HG03039 (cell line): ENCODE results near the gene YBX2.

Experiments used
- ATAC-seq: cut with Tn5 transposase; IDR thresholded peaks from one replicate; pipeline ENCODE4 v1.9.1; 2021; ENCODE audit warnings: mild to moderate bottlenecking, moderate library complexity; ENCODE audit not compliant: unreplicated experiment

Gene YBX2

DNA sequence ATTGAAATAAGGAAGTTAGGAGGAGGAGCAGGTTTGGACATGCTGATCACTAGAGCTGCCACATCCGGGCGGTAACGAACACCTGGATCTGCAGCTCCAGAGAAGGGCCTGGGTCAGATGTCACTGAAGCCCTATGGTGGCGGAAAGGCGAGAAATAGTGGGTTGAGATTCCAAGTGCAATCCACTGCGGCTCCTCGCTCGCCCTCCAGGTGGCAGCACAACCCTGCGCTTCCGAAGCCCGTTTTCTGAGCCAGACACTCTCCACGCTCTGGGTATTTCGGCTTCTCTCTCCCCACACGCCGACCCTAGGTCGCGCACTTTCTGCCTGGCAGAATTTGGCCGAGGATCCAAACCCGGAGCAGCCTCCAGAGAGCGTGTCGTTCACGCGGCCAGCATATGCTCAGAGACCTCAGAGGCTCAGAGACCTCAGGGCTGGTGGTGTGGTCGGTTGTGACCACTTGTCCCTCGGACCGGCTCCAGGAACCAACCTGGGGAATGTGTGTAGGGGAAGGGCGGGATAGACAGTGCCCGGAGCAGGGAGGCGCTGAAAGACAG, 13.8 kb downstream of the YBX2 start:
- ATAC-seq: no peak

DNA sequence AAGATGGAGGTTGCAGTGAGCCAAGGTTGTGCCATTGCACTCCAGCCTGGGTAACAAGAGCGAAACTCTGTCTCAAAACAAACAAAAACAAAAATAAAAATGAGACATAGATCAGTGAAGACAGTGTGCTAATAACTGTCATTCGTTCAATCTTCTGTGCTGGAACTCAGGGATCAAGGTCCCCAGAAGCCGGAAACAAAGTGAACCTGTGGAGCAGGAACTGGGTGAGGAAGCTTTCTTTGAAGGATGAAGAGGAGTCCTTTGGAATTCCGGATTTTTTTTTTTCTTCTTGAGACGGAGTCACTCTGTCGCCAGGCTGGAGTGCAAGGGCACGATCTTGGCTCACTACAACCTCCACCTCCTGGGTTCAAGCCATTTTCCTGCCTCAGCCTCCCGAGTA, 15.0 kb downstream of the YBX2 start:
- ATAC-seq: no peak

DNA sequence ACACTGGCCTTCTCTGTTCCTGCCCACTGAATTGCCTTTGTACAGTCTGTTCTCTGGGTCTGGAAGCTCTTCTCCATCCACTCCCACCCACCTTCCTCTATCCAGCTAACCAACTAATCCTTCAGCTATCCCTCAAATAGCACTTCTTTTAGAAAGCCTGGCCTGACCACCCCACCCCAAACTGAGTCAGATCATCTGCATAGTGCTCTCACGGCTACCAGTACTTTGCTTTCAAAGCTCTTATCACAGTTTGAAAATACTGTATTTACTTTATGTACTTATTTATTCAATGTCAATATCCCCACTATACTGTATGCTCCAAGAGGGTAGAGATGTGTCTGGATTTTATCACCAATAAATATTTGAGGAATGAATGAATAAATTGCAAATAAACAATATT, 27.7 kb downstream of the YBX2 start:
- ATAC-seq: no peak

DNA sequence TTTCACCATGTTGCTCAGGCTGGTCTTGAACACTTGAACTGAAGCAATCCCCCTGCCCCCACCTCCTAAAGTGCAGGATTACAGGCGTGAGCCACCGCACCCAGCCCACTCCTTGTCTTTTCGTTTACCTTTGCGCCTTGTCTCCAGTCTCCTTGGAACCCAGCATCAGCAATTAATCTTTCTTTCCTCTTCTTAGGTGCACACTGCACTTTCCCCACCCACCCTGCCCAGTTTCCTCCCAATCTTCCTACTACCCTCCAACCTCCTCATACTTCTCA, 30.7 kb downstream of the YBX2 start:
- no peak for ATAC-seq

DNA sequence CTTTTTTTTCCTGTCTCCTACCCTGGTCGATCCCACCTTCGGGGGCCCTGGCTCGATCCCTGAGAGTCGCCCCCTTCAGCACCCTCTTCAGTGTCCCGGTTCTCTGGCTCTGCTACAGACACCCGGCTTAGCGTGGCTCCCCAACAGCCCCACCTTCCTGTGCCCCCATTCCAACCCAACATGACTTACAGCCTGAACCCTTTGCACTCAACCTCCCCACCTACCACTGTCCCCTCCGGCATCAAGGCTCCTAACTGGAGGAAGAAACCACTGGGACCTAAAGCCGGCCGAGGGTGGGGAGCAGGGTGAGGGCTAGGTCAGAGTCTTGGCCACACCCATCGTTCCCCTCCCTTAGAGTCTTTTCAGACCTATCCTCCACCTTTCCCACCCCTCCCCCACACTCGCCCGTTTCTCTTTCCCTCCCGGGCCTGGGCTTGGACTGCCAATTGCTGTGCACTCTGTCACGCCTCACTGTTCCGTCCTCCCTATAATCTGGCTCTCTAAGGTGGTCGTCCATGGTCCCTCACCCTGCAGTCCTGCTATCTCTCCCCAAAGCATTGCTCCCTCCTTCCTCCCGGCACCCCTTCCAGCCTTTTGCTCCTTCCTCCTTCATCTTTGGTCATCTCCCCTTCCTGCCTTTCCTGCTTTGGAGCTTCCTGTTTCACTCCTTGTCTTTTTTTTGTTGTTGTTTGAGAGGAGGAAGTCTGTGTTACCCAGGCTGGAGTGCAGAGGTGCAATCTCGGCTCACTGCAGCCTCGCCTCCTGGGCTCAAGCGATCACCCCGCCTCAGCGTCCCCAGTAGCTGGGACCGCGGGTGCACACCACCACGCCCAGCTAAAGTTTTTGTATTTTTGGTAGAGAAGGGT, 31.3 kb downstream of the YBX2 start:
- no peak for ATAC-seq

DNA sequence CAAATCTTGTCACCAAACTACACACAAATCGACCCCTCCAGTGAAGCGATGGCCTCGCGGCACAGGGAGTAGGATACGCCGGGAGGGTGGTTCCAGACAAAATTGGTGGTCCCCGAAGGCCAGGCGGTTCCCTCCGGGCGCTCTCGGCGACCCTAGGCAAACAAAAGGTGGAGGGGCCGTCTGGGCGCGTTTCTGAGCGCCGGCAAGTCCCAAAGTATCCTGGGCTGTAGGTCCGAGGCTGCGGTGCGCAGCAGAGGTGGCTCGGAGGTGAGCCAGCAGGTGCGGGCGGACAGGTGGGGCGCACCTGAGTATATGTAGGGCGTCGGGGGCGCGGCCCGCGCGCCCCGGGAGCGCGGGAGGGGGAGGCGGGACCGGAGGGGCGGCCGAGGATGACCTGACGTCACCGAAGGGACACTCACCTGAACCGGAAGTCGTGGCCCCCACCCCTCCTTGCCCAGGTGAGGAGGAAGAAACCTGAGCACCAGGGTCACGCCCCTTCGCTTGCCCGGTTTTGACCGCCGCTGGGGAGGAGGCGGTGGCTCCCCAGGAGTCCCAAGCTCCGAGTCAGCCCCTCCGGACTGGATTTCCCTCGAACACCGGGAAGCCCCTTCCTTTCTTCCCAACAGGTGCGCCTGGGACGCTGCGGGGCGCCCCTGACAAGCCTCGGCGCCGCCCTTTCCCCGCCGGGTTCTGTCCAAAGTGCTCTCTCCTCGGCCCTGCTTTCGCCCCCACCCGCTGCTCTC, 32.1 kb downstream of the YBX2 start, which contains the start of gene CLDN7:
TSS of gene CLDN7 (minus strand) at position 287 of the 743 bp plus-strand sequence. CDS start 435 bp downstream, outside the sequence.
- ATAC-seq: no peak

DNA sequence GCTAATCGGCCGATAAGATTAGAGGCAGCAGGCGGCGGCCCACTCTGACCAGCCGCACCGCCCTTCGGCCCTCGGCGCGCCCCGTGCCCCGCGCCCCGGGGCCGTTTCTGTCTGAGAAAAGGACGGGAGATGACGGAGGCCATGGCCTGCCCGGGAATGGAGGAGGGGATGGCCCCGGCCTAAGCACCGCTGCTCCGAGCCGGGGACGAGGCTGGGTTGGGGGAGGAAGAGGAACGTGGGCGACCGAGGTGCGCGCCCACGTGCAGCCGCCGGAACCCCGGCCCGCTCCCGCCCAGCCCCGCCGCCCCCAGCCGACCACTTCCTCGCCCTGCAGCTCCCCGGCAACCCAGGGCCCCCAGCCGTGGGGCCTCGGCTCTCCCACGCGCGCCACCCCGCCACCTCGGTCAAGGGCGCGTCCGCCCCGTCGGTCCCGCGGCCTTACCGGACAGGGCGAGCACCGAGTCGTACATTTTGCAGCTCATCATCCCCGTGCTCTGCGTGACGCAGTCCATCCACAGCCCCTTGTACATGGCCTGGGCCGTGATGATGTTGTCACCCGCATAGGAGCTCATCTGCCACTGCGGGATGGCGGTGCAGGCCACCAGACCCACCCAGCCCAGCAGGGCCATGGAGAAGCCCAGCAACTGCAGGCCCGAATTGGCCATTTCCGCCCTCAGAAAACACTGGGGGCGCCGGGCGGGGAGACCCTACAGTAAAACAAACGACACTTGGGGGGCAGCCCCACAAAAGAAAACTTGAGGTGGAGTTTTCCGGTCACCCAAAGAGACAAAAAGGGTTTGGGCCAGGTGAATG, 32.9 kb downstream of the YBX2 start:
- no peak for ATAC-seq

DNA sequence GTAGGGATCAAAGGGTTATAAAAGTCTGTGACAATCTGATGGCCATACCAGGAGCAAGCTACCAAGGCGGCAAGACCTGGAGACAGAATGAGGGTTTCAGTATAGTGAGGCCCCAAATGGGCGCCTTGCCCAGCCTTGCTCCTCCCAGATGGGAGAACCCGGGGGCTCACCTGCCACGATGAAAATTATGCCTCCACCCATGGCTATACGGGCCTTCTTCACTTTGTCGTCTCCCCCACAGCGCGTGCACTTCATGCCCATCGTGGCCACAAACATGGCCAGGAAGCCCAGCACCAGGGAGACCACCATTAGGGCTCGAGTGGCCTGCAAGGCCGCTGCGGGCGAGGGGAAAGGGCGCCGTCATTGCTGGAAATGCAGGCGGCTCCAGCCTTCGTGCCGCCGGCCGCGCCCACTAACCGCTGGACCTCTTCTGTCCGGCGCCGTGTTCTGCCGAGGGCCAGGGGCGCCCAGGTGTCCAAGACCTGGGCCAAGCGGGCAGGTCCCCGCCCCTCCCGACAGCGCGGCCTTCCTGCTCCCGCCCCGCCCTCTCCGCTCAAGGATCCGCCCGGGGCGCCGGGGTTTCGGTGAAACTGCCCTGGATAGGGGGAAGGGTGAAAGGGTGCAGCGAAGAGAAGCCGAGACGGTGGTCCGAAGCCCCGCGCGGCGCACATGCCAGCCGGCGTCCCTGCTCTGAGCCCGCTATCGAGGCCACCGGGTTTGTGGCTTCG, 33.6 kb downstream of the YBX2 start:
- ATAC-seq: no peak

DNA sequence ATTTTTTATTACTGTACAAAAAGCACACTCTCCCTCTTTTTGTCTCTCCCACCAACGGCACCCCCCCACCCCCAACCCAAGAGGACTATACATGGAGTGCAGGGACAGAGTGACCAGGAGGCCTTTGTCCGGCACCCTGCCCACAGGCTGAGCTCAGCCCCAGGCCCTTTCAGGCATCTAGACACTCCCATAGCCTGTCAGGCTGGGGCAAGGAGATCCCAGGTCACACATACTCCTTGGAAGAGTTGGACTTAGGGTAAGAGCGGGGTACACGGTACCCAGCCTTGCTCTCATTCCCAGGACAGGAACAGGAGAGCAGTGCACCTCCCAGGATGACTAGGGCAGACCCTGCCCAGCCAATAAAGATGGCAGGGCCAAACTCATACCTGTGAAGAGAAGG, 34.3 kb downstream of the YBX2 start:
- ATAC-seq: no peak

DNA sequence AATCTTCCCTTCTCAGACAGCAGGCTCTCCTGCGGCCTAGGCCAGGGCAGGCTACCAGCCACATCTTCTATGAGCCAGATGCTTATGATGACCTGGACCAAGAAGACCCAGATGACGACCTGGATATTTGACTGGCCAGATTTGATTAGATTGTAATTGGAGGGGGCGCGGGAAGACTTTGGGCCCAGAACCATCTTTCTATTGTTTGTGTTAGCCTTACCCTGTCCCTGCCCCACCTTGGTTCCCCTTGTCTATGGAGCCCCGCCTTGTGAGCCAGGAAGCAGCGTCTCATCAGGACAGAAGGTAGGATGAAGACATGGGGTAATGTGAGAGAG, 34.9 kb downstream of the YBX2 start:
- no peak for ATAC-seq

DNA sequence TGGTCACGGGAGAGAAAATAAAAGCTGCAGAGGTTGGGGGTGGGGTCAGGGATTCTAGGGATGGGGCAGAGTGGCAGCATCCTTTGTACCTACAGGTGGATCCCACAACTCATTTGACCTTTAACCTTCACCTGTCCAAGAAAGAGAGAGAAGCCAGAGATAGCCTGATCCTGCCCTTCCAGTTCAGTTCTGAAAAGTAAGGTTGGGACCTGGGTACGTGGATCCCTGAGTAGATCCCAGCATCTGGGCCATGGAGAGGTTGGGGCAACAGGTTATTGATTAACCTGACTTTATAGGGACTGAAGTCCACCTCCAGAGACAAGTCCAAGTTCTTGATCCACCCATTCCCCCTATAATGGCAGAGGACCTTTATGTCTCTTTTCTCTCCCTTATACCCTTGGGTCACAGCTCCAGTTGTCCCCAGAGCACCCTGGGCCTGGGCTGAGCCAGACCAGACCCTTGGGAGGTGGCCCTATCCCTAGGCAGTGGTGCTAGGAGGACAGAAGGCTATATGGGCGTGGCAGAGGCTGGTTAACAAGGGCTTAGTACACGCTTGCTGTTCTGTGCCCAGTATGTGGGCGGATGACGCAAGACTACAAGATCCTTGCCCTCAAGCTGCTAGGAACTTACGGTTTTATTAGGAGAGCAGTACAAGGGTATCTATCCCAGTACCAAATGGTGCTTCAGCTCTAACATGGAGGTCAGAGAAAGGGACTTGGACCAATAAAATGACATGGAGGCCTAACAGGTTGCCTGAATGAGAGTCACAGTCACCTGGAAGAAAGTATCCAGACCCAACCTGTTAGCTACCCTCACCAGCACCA, 35.5 kb downstream of the YBX2 start:
- ATAC-seq: no peak

DNA sequence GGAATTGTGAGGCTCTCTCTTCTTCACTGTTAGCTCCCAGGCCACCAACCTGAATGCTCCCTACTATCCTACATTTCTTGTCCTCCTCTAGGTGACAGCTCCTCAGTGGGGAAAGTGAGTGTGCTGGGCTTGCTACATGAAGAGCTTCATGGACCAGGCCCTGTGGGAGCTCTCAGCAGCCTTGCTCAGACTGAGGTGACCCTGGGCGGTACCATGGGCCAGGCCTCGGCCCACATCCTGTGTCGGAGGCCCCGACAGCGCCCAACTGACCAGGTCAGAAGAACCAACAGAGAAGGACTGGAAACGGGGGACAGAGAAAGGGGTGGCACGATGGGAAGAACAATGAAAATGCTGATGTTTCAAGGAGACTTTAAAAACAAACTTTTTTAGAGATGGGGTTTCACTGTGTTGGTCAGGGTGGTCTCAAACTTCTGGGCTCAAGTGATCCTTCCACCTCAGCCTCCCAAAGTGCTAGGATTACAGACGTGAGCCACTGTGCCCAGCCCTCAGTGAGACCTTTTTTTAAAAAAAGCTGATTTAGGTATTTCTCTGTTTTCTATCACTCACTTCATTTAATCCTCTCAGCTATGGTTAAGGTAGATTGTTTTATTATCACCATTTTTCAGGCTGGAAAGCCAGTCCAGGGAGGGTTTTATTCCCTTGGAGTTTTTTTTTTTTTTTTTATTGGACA, 37.5 kb downstream of the YBX2 start:
- ATAC-seq: no peak

DNA sequence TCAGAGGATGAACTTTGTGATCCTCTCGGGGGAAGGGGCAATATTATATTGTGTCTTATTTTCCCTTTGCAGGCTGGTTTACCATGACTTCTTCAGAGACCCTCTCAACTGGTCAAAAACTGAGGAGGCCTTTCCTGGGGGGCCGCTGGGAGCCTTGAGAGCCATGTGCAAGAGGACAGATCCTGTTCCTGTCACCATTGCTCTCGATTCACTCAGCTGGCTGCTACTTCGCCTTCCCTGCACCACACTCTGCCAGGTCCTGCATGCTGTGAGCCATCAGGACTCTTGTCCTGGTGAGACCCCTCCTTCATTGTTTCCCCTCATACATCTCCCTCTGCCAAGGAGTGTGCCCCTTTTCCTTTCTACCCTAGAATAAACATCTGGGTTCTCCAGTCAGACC, 39.9 kb downstream of the YBX2 start:
- ATAC-seq: no peak

DNA sequence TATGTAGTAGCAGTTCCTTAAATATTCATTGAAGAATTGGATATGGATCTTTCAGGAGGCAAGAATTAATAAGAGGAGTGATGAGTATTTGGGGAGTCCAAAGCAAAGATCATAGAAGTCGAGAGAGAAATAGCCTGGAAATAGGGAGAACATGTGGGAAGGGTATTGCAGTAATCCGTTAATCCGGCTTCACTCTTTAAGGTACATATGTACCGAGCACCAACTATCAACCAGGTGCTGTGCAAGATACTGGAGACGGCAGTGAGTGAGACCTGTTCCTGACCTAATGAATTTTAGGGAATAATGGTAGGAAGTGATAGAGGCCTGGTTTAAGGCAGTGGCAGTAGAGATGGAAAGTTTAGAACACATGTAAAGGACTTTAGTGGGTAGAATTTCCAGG, 41.4 kb downstream of the YBX2 start:
- ATAC-seq: no peak

DNA sequence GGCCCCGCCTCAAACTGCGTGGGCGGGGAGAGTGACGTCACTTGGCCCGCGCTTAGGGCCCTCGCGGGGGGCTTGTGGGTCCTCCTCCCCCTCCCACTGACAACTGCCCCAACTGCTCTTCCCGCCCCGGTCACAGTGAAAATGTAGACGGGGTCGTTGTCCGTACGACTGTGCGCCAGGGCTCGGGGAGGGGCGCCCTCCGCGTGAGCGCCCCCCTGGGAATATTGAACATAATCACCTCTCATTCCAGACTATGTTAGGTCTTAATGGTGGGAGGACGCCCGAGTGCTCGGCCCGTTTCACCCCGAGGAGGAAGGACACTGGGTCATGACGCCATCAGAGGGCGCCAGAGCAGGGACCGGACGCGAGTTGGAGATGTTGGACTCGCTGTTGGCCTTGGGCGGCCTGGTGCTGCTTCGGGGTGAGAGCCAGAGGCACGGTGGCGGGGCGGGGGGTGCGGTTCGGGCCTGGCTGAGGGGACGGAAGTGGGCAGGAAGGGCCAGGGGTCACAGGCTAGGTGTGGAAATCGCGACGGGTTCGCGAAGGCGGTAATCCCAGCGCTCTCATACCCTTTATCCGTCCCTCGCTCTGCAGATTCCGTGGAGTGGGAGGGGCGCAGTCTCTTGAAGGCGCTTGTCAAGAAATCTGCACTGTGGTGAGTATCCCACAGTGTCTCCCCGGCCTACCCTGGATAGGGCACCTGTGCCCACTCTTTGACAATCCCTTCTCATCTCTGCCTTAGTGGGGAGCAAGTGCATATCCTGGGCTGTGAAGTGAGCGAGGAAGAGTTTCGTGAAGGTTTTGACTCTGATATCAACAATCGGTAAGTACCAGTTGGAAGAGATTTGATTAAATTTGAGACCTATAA, 42.0 kb downstream of the YBX2 start, which contains the start of gene ELP5:
TSS of gene ELP5 (plus strand) at position 40 of the 868 bp plus-strand sequence. CDS start at position 376, 336 bp downstream.
- peak; percentile 48 for ATAC-seq

DNA sequence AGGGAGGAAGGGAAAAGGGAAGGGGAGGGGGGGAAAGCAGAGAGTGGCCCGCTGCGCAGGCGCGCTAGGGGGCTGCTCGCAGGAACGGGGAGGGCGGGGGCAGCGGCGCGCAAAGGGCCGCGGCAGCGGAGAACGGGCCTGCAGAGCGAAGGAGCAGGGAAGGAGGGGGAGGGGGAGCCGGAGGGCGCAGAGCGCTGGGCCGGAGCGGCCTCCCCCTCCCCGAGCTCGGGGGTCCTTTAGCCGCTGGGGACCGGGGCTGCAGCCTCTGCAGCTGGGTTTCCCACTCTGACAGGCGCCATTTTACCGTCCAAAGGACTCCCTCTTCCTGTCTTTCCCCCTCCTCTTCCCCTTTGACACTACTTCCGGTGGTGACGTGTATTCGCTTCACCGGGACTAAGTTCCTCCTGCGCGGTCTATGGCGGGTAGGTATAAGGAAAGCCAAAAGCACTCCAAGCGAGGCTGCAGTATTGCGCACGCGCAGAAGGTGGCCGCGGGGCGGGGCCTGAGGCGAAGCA, 42.7 kb downstream of the YBX2 start, which contains the start of gene CTDNEP1:
TSS of gene CTDNEP1 (minus strand) at position 74 of the 515 bp plus-strand sequence. CDS start 438 bp downstream, outside the sequence.
- ATAC-seq: peak; percentile 74

DNA sequence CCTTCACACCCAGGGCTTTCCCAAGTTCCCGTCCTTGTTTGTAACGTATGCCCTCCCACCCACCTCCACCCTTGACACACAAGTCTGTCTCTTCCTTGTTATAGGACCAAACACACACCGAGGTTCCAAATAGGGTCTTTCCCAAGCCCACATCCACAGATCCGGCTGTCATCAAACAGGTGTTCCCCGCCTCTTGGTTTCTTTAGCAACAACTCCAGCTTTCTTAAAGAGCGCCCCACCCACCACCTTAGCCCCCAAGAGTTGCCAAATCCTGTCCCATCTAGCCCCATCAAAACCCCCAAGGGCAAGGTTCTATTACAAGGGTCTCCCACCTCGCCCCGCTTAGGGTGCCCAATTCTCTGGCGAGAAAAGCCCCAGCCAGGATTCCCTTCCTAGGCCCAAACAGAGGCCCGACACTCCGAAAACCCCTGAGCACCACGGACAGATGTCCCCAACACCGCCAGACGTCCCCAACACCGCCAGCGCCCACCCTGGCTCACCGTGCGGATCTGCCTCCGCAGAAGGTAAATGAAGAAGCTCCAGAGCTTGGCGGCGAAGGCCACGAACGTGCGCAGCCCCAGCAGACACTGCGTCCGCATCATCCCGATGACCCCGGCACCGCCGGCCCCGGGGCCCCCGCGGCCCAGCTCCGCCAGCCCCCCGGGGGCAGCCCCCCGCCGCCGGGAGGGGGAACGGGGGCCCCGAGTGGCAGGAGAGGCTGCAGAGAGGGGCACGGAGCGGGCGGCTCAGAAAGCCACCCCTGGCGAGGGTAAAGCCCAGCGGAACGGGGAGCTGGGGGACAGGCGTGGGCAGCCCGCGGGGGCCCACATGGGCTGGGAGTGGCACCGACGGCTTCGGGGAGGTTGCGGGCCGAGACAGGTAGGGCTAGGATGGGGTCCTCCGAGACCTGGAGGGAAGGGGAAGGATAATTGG, 43.5 kb downstream of the YBX2 start:
- no peak for ATAC-seq
